ENCODE measurements around the gene KLHL7. TPM values are rescaled to one million over a fixed set of nuclear protein-coding genes. Genes with fewer than 3 reads are reported as not detected.
A peak's percentile ranks its signal among the peaks of the same experiment; 100 is the strongest.

KLHL7 gene
- total RNA-seq, 1 donor from 2014 or later, result 38.7 TPM

- no peaks in the 10 kb centered on the region for H3K9me3 Mint-ChIP-seq (ENCODE audit: unreplicated experiment)
- no peak overlapping the region for H3K4me3 Mint-ChIP-seq (ENCODE audit: unreplicated experiment)
- no peak overlapping the region for H3K4me3 ChIP-seq (ENCODE audit: insufficient read depth, low read depth, low read length)
- no peak overlapping the region for H3K4me2 ChIP-seq (ENCODE audit: low read length)
- FAIRE-seq (no peak), DNase-seq (ENCODE audit: low read depth) (no peak)
- H3K4me1 Mint-ChIP-seq (ENCODE audit: low read depth, unreplicated experiment), result peaks cover 10% of the 10 kb centered on the region
- H3K36me3 Mint-ChIP-seq (ENCODE audit: low read depth, unreplicated experiment), result no peaks in the 10 kb centered on the region
- no peak overlapping the region for H3K27ac ChIP-seq (ENCODE audit: low read depth, low read length)
- H4K20me1 ChIP-seq (ENCODE audit: insufficient read depth, low read length), result no peaks in the 10 kb centered on the region
- no peaks in the 10 kb centered on the region for H3K27me3 Mint-ChIP-seq (ENCODE audit: low read depth, unreplicated experiment)
- peaks cover 12% of the 10 kb centered on the region for H3K4me1 ChIP-seq (ENCODE audit: insufficient read depth, low read length)
- H3K9ac ChIP-seq (ENCODE audit: low read length), result no peak overlapping the region
- no peaks in the 10 kb centered on the region for H3K9me3 ChIP-seq (ENCODE audit: insufficient read depth, low read depth, low read length)
- no peak overlapping the region for H2AFZ ChIP-seq (ENCODE audit: low read depth, low read length)
- H3K27ac Mint-ChIP-seq (ENCODE audit: unreplicated experiment), result no peak overlapping the region
- no peak for TF ChIP-seq EZH2 (IDR thresholded peaks at IDR 0.05; ENCODE audit: insufficient read depth, low read length)
- TF ChIP-seq CTCF (IDR thresholded peaks at IDR 0.05; ENCODE audit: insufficient read depth, low read depth, low read length), result no peak
- no peaks in the 10 kb centered on the region for H3K36me3 ChIP-seq (ENCODE audit: insufficient read depth, low read length)
- no peaks in the 10 kb centered on the region for H3K27me3 ChIP-seq (ENCODE audit: insufficient read depth, low read length)
- no peaks in the 10 kb centered on the region for H3K79me2 ChIP-seq (ENCODE audit: insufficient read depth, low read length)
Measured at GRCh38 chr7:23075571-23075970, 30.0 kb upstream of the KLHL7 start.

DNA sequence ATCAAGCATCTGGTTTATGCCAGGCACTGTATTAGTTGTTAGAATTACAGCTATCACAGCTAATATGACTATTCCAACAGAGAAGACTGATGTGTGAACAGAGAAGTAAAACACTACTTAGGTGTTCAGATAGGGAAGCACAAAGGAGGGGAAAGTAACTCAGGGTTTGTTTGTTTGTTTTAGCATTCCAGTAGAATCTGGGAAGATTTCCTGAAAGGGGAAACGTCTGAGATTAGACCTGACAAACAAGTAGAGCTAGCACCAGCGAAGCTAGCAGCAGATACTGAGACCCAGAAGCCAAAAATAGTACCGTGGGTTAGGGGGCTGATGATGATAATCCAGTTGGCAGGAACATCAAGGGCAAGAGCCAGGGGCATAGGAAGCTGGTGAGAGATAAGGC lies 28.8 kb upstream of the KLHL7 start:
- DNase-seq (ENCODE audit: low read depth) (no peak), FAIRE-seq (no peak)
- H3K36me3 ChIP-seq (ENCODE audit: insufficient read depth, low read length), result no peaks in the 10 kb centered on the region
- no peaks in the 10 kb centered on the region for H3K27me3 Mint-ChIP-seq (ENCODE audit: low read depth, unreplicated experiment)
- H3K4me2 ChIP-seq (ENCODE audit: low read length), result peak overlapping the region; percentile 23
- H3K27ac Mint-ChIP-seq (ENCODE audit: unreplicated experiment), result no peak overlapping the region
- no peaks in the 10 kb centered on the region for H3K79me2 ChIP-seq (ENCODE audit: insufficient read depth, low read length)
- H3K4me1 ChIP-seq (ENCODE audit: insufficient read depth, low read length), result peaks cover 12% of the 10 kb centered on the region
- H3K36me3 Mint-ChIP-seq (ENCODE audit: low read depth, unreplicated experiment), result no peaks in the 10 kb centered on the region
- H3K4me3 Mint-ChIP-seq (ENCODE audit: unreplicated experiment), result no peak overlapping the region
- no peaks in the 10 kb centered on the region for H3K9me3 ChIP-seq (ENCODE audit: insufficient read depth, low read depth, low read length)
- H4K20me1 ChIP-seq (ENCODE audit: insufficient read depth, low read length), result no peaks in the 10 kb centered on the region
- no peak overlapping the region for H3K4me3 ChIP-seq (ENCODE audit: insufficient read depth, low read depth, low read length)
- TF ChIP-seq EZH2 (IDR thresholded peaks at IDR 0.05; ENCODE audit: insufficient read depth, low read length), result no peak
- TF ChIP-seq CTCF (IDR thresholded peaks at IDR 0.05; ENCODE audit: insufficient read depth, low read depth, low read length), result no peak
- H3K27me3 ChIP-seq (ENCODE audit: insufficient read depth, low read length), result no peaks in the 10 kb centered on the region
- no peak overlapping the region for H2AFZ ChIP-seq (ENCODE audit: low read depth, low read length)
- no peak overlapping the region for H3K9ac ChIP-seq (ENCODE audit: low read length)
- peaks cover 10% of the 10 kb centered on the region for H3K4me1 Mint-ChIP-seq (ENCODE audit: low read depth, unreplicated experiment)
- H3K27ac ChIP-seq (ENCODE audit: low read depth, low read length), result no peak overlapping the region
- H3K9me3 Mint-ChIP-seq (ENCODE audit: unreplicated experiment), result no peaks in the 10 kb centered on the region

- peaks cover 2% of the 10 kb centered on the region for H3K9me3 ChIP-seq (ENCODE audit: insufficient read depth, low read depth, low read length)
- peak overlapping the region; percentile 28 for H3K4me2 ChIP-seq (ENCODE audit: low read length)
- H3K27ac ChIP-seq (ENCODE audit: low read depth, low read length), result peak overlapping the region; percentile 32
- no peak for TF ChIP-seq EZH2 (IDR thresholded peaks at IDR 0.05; ENCODE audit: insufficient read depth, low read length)
- TF ChIP-seq CTCF (IDR thresholded peaks at IDR 0.05; ENCODE audit: insufficient read depth, low read depth, low read length), result no peak
- H2AFZ ChIP-seq (ENCODE audit: low read depth, low read length), result no peak overlapping the region
- no peaks in the 10 kb centered on the region for H3K36me3 ChIP-seq (ENCODE audit: insufficient read depth, low read length)
- FAIRE-seq, result peak; percentile 60
- Mint-ChIP-seq H3K4me1 (ENCODE audit: low read depth, unreplicated experiment) (no peaks in the 10 kb centered on the region), H3K36me3 (ENCODE audit: low read depth, unreplicated experiment) (no peaks in the 10 kb centered on the region), H3K27me3 (ENCODE audit: low read depth, unreplicated experiment) (no peaks in the 10 kb centered on the region), H3K4me3 (ENCODE audit: unreplicated experiment) (no peak overlapping the region), H3K9me3 (ENCODE audit: unreplicated experiment) (peaks cover 3% of the 10 kb centered on the region), H3K27ac (ENCODE audit: unreplicated experiment) (no peak overlapping the region)
- H3K4me1 ChIP-seq (ENCODE audit: insufficient read depth, low read length), result peaks cover 6% of the 10 kb centered on the region
- no peak overlapping the region for H3K4me3 ChIP-seq (ENCODE audit: insufficient read depth, low read depth, low read length)
- H3K27me3 ChIP-seq (ENCODE audit: insufficient read depth, low read length), result no peaks in the 10 kb centered on the region
- no peak overlapping the region for H3K9ac ChIP-seq (ENCODE audit: low read length)
- DNase-seq (ENCODE audit: low read depth), result peak; percentile 58
- H4K20me1 ChIP-seq (ENCODE audit: insufficient read depth, low read length), result no peaks in the 10 kb centered on the region
- H3K79me2 ChIP-seq (ENCODE audit: insufficient read depth, low read length), result no peaks in the 10 kb centered on the region
Measured at GRCh38 chr7:23093111-23093510, 12.5 kb upstream of the KLHL7 start.

Measured in astrocyte (in vitro differentiated cells and primary cell).